NCI-H146 (cell line): ENCODE results near the gene CASK.

ENCODE experiments used
- DNase-seq: peaks from one replicate; lab custom pipeline; 2025; lab: John Stamatoyannopoulos, UW

The CASK gene

GRCh38 chrX:41923211-41923977, at the start of gene CASK:
TSS of gene CASK (minus strand) at chrX:41923554. CDS start at chrX:41922988, 566 bp downstream.
- DNase-seq, result peak; percentile 91

GRCh38 chrX:41971346-41971745, 48.0 kb upstream of the CASK start:
- DNase-seq, result peak; percentile 7

- no peak for DNase-seq
These were observed 47.1 kb upstream of the CASK start for GRCh38 chrX:41970419-41970818.

- DNase-seq, result no peak
These were observed 40.0 kb upstream of the CASK start for GRCh38 chrX:41963348-41963747.

- no peak for DNase-seq
These were observed 36.8 kb upstream of the CASK start for GRCh38 chrX:41960142-41960541.

- DNase-seq, result no peak
These were observed 35.5 kb upstream of the CASK start for GRCh38 chrX:41958861-41959260.

GRCh38 chrX:41956027-41956426, 32.7 kb upstream of the CASK start:
- no peak for DNase-seq

GRCh38 chrX:41952102-41952501, 28.7 kb upstream of the CASK start:
- DNase-seq, result no peak

- DNase-seq, result no peak
These were observed 23.7 kb upstream of the CASK start for GRCh38 chrX:41946989-41947612.

GRCh38 chrX:41946235-41946634, 22.9 kb upstream of the CASK start:
- DNase-seq, result no peak

GRCh38 chrX:41935832-41936231, 12.5 kb upstream of the CASK start:
- DNase-seq, result no peak

- no peak for DNase-seq
These were observed 10.2 kb upstream of the CASK start for GRCh38 chrX:41933546-41933945.

GRCh38 chrX:41932885-41933284, 9.5 kb upstream of the CASK start:
- DNase-seq, result no peak

- no peak for DNase-seq
These were observed 8.2 kb upstream of the CASK start for GRCh38 chrX:41931591-41931990.

- DNase-seq, result peak; percentile 42
These were observed 777 bp upstream of the CASK start for GRCh38 chrX:41923978-41924683.

- DNase-seq, result peak; percentile 54
These were observed 763 bp downstream of the CASK start for GRCh38 chrX:41922431-41923151.

GRCh38 chrX:41921492-41922430, 1.6 kb downstream of the CASK start:
- peak; percentile 0 for DNase-seq

- DNase-seq, result no peak
These were observed 3.5 kb downstream of the CASK start for GRCh38 chrX:41919870-41920269.

GRCh38 chrX:41917517-41917916, 5.8 kb downstream of the CASK start:
- no peak for DNase-seq

GRCh38 chrX:41913476-41913875, 9.9 kb downstream of the CASK start:
- no peak for DNase-seq

- no peak for DNase-seq
These were observed 10.4 kb downstream of the CASK start for GRCh38 chrX:41912923-41913322.
